Activated gamma-delta T cell treated with Interleukin-2 at 50 U/mL for 16 hours (primary cell): ENCODE measurements around the gene WDR70.
"Not testable (repeated sequence)": the region's sequence is repeated elsewhere in the genome, so short reads cannot be mapped to it uniquely, and the experiment has no call there.

ENCODE experiments used
- DNase-seq: peaks from one replicate; pipeline ENCODE4 v3.0.0-alpha.2; 2020

WDR70 gene

DNA sequence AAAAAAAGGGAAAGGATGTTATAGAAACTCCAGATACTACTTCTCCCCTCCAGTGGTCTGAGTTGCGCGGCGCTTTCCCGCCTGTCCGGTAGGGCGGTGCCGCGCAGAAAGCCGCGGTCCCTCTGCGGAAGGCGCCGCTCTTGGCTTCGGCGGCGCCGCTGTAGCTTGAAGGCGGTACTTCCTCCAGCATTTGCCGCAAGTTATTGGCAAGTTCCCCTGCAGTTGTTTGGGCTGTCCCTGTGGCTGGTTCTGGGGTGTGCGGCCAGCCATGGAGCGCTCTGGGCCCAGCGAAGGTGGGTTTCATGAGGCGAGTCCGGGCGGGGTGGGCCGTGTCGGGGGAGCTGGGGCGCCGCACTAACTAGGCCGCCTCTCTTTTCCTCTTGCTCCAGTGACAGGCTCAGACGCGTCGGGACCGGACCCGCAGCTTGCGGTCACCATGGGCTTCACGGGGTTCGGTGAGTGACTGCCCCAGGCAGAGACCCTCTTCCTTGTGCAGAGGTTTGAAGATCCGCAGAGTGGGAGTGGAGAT lies at the start of gene WDR70:
Gene WDR70, plus strand, starts transcription at position 219 of the 529 bp plus-strand sequence. Its CDS starts 50 bp downstream, at position 269.
- peak; percentile 75 for DNase-seq

DNA sequence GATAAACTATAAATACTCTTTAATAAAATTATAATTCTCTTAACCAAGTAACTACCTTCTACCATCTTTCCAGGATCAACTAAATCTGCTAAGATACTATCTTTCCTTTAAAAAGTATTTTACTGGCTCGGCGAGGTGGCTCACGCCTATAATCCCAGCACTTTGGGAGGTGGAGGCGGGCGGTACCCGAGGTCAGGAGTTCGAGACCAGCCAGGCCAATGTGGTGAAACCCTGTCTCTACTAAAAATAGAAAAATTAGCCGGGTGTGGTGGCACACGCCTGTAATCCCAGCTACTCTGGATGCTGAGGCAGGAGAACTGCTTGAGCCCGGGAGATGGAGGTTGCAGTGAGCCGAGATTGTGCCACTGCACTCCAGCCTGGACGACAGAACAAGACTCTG lies 44.4 kb upstream of the WDR70 start:
- not testable (repeated sequence) for DNase-seq

DNA sequence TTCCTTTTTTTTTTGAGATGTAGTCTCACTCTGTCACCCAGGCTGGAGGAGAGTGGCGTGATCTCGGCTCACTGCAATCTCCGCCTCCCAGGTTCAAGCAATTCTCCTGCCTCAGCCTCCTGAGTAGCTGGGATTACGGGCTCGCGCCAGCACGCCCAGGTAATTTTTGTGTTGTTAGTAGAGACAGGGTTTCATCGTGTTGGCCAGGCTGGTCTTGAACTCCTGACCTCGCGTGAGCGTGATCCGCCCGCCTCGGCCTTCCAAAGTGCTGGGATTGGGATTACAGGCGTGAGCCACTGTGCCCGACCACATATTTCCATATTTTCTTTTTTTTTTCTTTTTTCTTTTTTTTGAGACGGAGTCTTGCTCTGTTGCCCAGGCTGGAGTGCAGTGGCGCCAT lies 36.4 kb upstream of the WDR70 start:
- DNase-seq = not testable (repeated sequence)

GRCh38 chr5:37355161-37355560 lies 24.0 kb upstream of the WDR70 start:
- DNase-seq = no peak

GRCh38 chr5:37370550-37370863 lies 8.6 kb upstream of the WDR70 start:
- DNase-seq = no peak

DNA sequence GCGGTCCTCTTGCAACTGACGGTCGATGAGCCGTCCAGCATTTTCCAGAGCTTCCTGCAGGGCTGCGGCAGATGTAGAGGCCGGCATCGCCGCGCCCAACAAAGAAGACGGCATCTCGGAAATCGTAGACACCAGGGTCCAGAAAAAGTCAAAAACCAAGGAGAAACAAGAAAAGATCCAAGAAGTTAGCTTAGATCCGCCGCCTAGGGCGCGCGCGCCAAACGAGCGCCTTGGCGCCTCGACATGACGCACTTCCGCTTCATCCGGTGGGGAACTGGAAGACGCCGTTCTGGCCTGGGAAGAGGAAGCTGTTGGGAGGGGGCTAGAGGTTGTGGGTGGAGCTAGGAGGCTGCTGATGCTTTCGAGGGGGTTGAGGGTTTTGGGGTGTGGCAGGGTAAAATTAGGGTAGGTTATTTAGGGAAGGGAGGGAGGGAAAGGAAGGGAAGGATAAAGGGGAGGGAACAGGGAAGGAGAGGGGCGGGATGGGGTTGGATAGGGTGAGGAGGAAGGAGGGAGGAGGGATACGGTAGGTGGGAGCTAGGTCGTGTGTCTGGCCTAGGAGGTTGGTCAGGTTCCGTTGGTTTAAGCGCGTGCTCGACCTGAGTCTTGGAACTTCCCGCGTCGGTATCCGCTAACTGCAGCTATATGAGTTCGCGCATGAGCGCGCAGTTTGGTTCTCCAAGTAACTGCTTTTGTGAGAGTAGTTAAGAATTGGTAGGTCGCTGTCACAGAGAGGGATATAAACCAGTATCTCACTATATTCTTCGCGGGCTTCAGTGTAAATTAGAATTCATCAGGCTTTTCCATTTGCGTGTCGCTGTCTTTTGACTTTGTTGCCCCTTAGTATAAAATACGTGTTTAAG lies 8.0 kb upstream of the WDR70 start, which contains the start of gene NUP155:
Gene NUP155, minus strand, starts transcription at position 243 of the 863 bp plus-strand sequence. Its CDS starts 129 bp downstream, at position 114.
- DNase-seq = peak; percentile 82

GRCh38 chr5:37375091-37375490 lies 4.0 kb upstream of the WDR70 start:
- no peak for DNase-seq

DNA sequence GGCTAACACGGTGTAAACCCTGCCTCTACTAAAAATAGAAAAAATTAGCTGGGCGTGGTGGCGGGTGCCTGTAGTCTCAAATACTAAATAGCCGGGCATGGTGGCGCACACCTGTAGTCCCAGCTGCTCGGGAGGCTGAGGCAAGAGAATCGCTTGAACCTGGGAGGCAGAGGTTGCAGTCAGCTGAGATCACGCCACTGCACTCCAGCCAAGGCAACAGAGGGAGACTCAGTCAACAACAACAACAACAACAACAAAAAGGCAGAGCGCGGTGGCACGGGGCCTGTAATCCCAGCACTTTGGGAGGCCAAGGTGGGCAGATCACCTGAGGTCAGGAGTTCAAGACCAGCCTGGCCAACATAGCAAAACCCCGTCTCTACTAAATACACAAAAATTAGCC lies 1.1 kb upstream of the WDR70 start:
- DNase-seq = not testable (repeated sequence)

GRCh38 chr5:37391591-37391990 lies 12.5 kb downstream of the WDR70 start:
- no peak for DNase-seq

GRCh38 chr5:37396352-37396751 lies 17.2 kb downstream of the WDR70 start:
- no peak for DNase-seq

GRCh38 chr5:37400501-37400900 lies 21.4 kb downstream of the WDR70 start:
- DNase-seq = no peak

DNA sequence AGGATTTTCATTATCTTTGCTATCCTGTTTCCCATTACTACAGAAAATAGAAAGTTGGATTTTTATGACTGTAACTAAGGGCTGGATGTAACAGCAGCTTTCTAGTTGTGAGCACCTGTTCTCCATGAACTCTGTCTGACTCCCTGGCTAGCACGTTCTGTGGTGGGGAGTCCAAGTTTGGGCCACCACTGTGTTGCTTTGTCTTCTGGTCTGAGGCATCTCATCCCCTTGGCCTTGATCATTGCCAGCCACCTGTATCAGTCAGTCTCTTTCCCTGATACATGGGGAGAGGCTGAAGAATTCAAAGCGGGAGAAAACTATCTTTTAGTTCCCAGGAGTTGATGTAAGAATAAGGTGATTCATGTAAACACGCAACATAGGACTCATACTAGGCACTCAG lies 33.4 kb downstream of the WDR70 start:
- DNase-seq = no peak

- DNase-seq = not testable (repeated sequence)
Measured at GRCh38 chr5:37415456-37415855, 36.3 kb downstream of the WDR70 start.

GRCh38 chr5:37417347-37417746 lies 38.2 kb downstream of the WDR70 start:
- DNase-seq = no peak

DNA sequence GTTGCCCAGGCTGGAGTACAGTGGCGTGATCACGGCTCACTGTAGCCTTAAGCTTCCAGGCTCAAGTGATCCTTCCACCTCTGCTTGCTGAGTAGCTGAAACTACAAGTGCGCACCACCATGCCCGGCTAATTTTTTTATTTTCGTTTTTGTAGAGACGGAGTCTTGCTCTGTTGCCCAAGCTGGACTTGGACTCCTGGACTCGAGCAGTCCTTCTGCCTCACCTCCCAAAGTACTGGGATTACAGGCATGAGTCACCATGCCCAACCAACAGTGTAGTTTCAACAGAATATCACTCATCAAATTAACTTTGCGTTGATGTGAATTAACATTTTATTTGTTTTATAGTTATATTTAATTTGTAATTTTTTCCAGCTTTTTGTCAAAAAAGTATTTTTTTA lies 45.3 kb downstream of the WDR70 start:
- no peak for DNase-seq

GRCh38 chr5:37428044-37428443 lies 48.9 kb downstream of the WDR70 start:
- DNase-seq = no peak

GRCh38 chr5:37435261-37435660 lies 56.1 kb downstream of the WDR70 start:
- no peak for DNase-seq

DNA sequence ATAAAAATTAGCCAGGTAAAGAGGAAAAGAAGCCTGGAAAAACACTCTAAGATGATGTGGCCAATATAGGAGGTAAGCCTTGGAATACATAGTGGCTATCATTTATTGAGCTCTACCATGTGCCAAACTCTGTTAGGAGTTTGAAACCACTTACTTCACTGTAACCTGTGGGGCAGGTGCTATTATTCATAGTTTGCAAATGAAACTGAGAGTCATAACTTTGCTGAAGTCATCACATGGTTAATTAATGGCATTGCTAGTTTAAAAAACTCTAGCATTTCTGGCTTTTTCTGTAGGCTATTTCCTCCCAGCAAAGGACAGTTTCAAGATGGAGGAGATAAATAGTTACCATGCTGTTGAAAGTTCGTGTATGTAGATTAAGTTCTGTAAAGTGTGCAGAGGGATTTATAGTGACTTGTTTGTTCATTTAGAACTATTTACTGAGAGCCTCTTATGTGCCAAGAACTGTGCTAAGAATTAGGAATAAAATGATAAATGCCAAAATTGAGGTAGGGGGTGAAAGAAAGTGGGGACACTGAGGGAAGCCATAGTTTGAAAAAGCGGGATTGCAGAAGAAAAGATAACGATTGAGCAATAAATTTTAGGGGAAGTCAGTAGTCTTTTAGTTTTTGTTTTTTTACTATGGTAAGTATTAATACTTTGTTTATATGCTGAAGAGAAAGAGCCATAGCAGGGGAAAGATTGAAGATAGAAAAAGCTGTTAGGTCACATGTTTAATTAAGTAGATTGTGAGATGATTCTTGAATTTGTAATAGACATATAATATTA lies 57.2 kb downstream of the WDR70 start:
- no peak for DNase-seq

DNA sequence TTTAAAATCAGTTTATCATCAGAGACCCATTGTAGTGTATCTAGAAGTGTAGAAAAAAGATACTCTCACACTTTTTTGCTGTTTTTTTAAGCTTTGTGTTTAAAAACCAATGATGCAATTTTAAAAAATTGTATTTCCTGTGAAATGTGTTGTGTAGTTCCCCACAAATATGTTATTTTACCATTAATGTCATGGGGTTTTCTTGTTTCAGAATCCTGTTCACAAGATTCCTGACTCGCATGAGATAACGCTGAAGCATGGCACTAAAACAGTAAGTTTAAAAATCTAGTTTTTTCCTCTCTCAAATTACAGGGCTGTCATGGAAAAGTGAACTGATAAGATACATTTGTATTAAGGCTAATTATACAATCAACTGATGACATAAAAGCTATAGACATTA lies 58.6 kb downstream of the WDR70 start:
- DNase-seq = no peak

DNA sequence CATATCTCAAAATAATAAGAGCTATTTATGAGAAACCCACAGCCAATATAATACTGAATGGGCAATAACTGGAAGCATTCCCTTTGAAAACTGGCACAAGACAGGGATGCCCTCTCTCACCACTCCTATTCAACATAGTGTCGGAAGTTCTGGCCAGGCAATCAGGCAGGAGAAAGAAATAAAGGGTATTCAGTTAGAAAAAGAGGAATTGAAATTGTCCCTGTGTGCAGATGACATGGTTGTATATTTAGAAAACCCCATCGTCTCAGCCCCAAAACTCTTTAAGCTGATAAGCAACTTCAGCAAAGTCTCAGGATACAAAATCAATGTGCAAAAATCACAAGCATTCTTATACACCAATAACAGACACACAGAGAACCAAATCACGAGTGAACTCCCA lies 66.7 kb downstream of the WDR70 start:
- DNase-seq = not testable (repeated sequence)

DNA sequence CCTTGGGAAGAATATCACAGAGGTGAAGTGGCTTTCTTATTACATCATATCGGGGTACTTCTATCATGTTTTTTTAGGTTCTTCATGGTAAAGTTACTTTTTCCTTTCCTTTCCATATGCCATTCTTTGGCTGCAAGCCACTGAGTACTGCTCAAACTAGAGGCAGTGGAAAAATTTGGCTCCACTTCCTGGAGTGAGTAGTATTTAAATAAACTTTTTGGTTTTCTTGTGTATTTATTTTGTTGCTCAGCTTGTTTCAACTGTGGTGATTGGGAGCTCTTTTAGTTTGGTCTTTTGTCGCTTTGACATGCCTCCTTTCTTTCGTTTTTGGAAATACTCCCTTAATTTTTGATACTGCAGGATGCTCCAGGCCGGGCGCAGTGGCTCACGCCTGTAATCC lies 69.8 kb downstream of the WDR70 start:
- DNase-seq = no peak

DNA sequence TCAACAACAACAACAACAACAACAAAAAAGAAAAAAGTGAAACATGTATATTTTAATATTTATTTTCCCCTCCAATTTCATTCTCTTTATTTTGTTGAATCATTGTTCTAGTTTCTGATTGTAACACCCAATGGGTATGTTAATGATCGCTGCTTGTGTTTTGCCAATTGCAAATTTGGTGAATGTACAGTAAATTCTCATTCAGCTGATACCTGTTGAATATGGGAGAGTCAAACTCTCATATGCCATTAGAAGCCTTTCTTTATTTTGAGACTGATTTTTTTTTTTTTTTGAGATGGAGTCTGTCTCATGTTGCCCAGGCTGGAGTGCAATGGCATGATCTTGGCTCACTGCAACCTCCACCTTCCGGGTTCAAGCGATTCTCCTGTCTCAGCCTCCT lies 72.9 kb downstream of the WDR70 start:
- DNase-seq = not testable (repeated sequence)

DNA sequence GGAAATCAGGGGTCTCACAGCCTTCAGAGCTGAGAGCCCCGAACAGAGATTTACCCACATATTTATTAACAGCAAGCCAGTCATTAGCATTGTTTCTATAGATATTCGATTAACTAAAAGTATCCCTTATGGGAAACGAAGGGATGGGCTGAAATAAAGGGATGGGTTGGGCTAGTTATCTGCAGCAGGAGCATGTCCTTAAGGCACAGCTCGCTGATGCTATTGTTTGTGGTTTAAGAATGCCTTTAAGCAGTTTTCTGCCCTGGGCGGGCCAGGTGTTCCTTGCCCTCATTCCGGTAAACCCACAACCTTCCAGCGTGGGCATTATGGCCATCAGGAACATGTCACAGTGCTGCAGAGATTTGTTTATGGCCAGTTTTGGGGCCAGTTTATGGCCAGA lies 74.1 kb downstream of the WDR70 start:
- DNase-seq = not testable (repeated sequence)
